Esophagus muscularis mucosa (tissue), 4 donors: Measurements from ENCODE around the gene ZNF624. TPM values are rescaled to one million over a fixed set of nuclear protein-coding genes. Genes with fewer than 3 reads are reported as not detected.
"Not testable (repeated sequence)": the region's sequence is repeated elsewhere in the genome, so short reads cannot be mapped to it uniquely, and the experiment has no call there.

Experiments
- DNase-seq: peaks from one replicate; pipeline ENCODE4 v3.0.0-alpha.2; 2017; ENCODE audit errors: extremely low spot score
- H3K27ac ChIP-seq, 4 donors: fragments of 200-600 bp; sonication (generic); replicated peaks in 1 of 4; 1 replicate in 3 of 4; 2 replicates in 1 of 4; pipeline ENCODE4 v1.5.1; 2016 to 2019; ENCODE audit warnings: mild to moderate bottlenecking in 1 of 4
- H3K27me3 ChIP-seq, 4 donors: fragments of 200-600 bp; sonication (generic); one replicate each; pipeline versions ENCODE4 v1.5.1 to v1.6.0; 2016 to 2019
- H3K36me3 ChIP-seq, 4 donors: fragments of 200-600 bp; sonication (generic); one replicate each; pipeline ENCODE4 v1.5.1; 2016 to 2019
- H3K4me1 ChIP-seq, 4 donors: fragments of 200-600 bp; sonication (generic); one replicate each; pipeline ENCODE4 v1.5.1; 2016 to 2019
- H3K4me3 ChIP-seq, 4 donors: fragments of 200-600 bp; sonication (generic); 1 replicate in 2 of 4; 2 replicates in 2 of 4; pipeline ENCODE4 v1.5.1; 2016 to 2019; ENCODE audit warnings: mild to moderate bottlenecking in 4 of 4, moderate library complexity in 1 of 4
- H3K9me3 ChIP-seq, 4 donors: fragments of 200-600 bp; sonication (generic); 1 replicate in 3 of 4; 2 replicates in 1 of 4; pipeline ENCODE4 v1.5.1; 2016 to 2019
- CTCF ChIP-seq, 3 experiments: fragments of 200-600 bp in 2 of 3; fragments of 450-650 bp in 1 of 3; sonication (generic) in 2 of 3; IDR thresholded peaks; one replicate each; pipeline ENCODE4 v1.5.1; 2017 to 2019; ENCODE audit warnings: antibody characterized with exemption in 3 of 3, mild to moderate bottlenecking in 2 of 3, moderate library complexity in 1 of 3
- EP300 ChIP-seq: sonication (generic); formaldehyde crosslinking; IDR thresholded peaks from one replicate; pipeline ENCODE4 v1.6.1; 2017; ENCODE audit warnings: antibody characterized with exemption
- POLR2A ChIP-seq: fragments of 450-650 bp; IDR thresholded peaks from one replicate; pipeline ENCODE4 v1.6.1; 2017; ENCODE audit warnings: antibody characterized with exemption, moderate library complexity, mild to moderate bottlenecking, low read depth
- POLR2AphosphoS5 ChIP-seq, 2 donors: sonication (generic); formaldehyde crosslinking; IDR thresholded peaks; one replicate each; pipeline ENCODE4 v1.6.1; 2017; ENCODE audit warnings: antibody characterized with exemption in 2 of 2
- WGBS: methylation state at CpG from one replicate; pipeline ENCODE4 v1.1.5; 2018; 5-methylcytosine and 5-hydroxymethylcytosine counted together
- intact Hi-C: fragments of 100-400 bp; cut with DNase I; formaldehyde crosslinking; loops from one replicate; pipeline ENCODE4 v1.15.1; 2023
- total RNA-seq, 4 donors: library from RNA; depleted of rRNA; stranded (reverse); fragments of >200 nt; gene quantifications; one replicate each; pipeline versions ENCODE4 v1.1.0 to v1.2.1, GENCODE V29; 2016

The ZNF624 gene
- total RNA-seq, 4 donors from 2014 or later = 1.2 to 4.5 (median 2.5) TPM

GRCh38 chr17:16676676-16677268, 23.1 kb upstream of the ZNF624 start:
- 73% methylated on average over 6 of the region's 6 CpGs for WGBS
- TF ChIP-seq EP300 (no peak), POLR2AphosphoS5 (IDR thresholded peaks at IDR 0.05) (no peak), POLR2A (no peak), CTCF (IDR thresholded peaks at IDR 0.05) (no peak)
- intact Hi-C loops = no loop called here

GRCh38 chr17:16666907-16667636, 13.4 kb upstream of the ZNF624 start:
- H3K36me3 ChIP-seq, DNase-seq, H3K27ac ChIP-seq, intact Hi-C loops, H3K9me3 ChIP-seq: not testable (repeated sequence)
- peaks cover 0 to 56% (median 14%) of the 10 kb centered on the region in 4 donors for H3K27me3 ChIP-seq
- 2% methylated on average over 26 of the region's 61 CpGs for WGBS
- peak overlapping the region; percentile 50 to 60 (median 53) for H3K4me3 ChIP-seq
- peaks cover 5 to 10% (median 10%) of the 10 kb centered on the region in 4 donors for H3K4me1 ChIP-seq

More at GRCh38 chr17:16676676-16677268, 23.1 kb upstream of the ZNF624 start:
- no peaks in the 10 kb centered on the region for H3K9me3 ChIP-seq
- H3K36me3 ChIP-seq = no peaks in the 10 kb centered on the region
- no peak overlapping the region for H3K4me3 ChIP-seq
- no peak overlapping the region for H3K27ac ChIP-seq
- DNase-seq = no peak
- no peaks in the 10 kb centered on the region for H3K4me1 ChIP-seq
- H3K27me3 ChIP-seq = no peaks in the 10 kb centered on the region

GRCh38 chr17:16666553-16666906, 12.9 kb upstream of the ZNF624 start:
- H3K36me3 ChIP-seq, intact Hi-C loops, H3K27ac ChIP-seq, H3K9me3 ChIP-seq, DNase-seq: not testable (repeated sequence)
- no CpG with 5 or more reads among the region's 24 CpGs for WGBS
- H3K27me3 ChIP-seq = peaks cover 0 to 56% (median 14%) of the 10 kb centered on the region in 4 donors
- peaks cover 5 to 10% (median 10%) of the 10 kb centered on the region in 4 donors for H3K4me1 ChIP-seq
- peak overlapping the region; percentile 50 to 60 (median 53) for H3K4me3 ChIP-seq

GRCh38 chr17:16662936-16663335, 9.3 kb upstream of the ZNF624 start:
- peaks cover 0 to 24% (median 5%) of the 10 kb centered on the region in 4 donors for H3K27me3 ChIP-seq
- TF ChIP-seq EP300 (no peak), POLR2AphosphoS5 (IDR thresholded peaks at IDR 0.05) (no peak)
- WGBS = 95% methylated on average over 1 of the region's 1 CpG
- DNase-seq = no peak
- H3K36me3 ChIP-seq = no peaks in the 10 kb centered on the region
- no peak overlapping the region for H3K27ac ChIP-seq
- intact Hi-C loops = no loop called here
- no peaks in the 10 kb centered on the region for H3K9me3 ChIP-seq
- H3K4me1 ChIP-seq = peaks cover 5 to 10% (median 10%) of the 10 kb centered on the region in 4 donors
- no peak overlapping the region for H3K4me3 ChIP-seq

GRCh38 chr17:16661217-16661616, 7.6 kb upstream of the ZNF624 start:
- Histone ChIP-seq H3K4me1 (no peaks in the 10 kb centered on the region), H3K4me3 (no peak overlapping the region), H3K36me3 (no peaks in the 10 kb centered on the region), H3K27me3 (peaks cover 0 to 12% (median 0%) of the 10 kb centered on the region in 4 donors), H3K27ac (no peak overlapping the region), H3K9me3 (no peaks in the 10 kb centered on the region)
- intact Hi-C loops = no loop called here
- TF ChIP-seq POLR2AphosphoS5 (IDR thresholded peaks at IDR 0.05) = no peak
- TF ChIP-seq POLR2A = no peak
- no peak for TF ChIP-seq CTCF (IDR thresholded peaks at IDR 0.05)
- TF ChIP-seq EP300 = no peak
- no peak for DNase-seq

GRCh38 chr17:16652847-16653366, 743 bp downstream of the ZNF624 start:
- Histone ChIP-seq H3K27ac (peak overlapping the region; percentile 94 to 95 (median 94)), H3K27me3 (no peaks in the 10 kb centered on the region), H3K4me1 (peaks cover 6 to 21% (median 19%) of the 10 kb centered on the region in 4 donors), H3K9me3 (no peaks in the 10 kb centered on the region), H3K4me3 (peak overlapping the region; percentile 75 to 78 (median 76)), H3K36me3 (no peaks in the 10 kb centered on the region)
- 6% methylated on average over 8 of the region's 8 CpGs for WGBS
- no peak for DNase-seq
- TF ChIP-seq CTCF (IDR thresholded peaks at IDR 0.05) = no peak
- TF ChIP-seq EP300 = no peak
- TF ChIP-seq POLR2AphosphoS5 (IDR thresholded peaks at IDR 0.05) = no peak
- TF ChIP-seq POLR2A = no peak
- intact Hi-C loops = loop anchor here (5.0 kb wide), 1 partner anchor 66 kb away; no protein-coding TSS in a partner anchor
